Endothelial cell of umbilical vein (primary cell): Measurements from ENCODE around the gene PSMB4. TPM values are rescaled to one million over a fixed set of nuclear protein-coding genes. Genes with fewer than 3 reads are reported as not detected.
A peak's percentile ranks its signal among the peaks of the same experiment; 100 is the strongest.

ENCODE experiments used
- BruUV-seq: library from RNA; stranded (reverse); fragments of 400-500 nt; replicated peaks from 2 replicates; lab custom pipeline; 2021; lab: Mats Ljungman, UMichigan
- CTCF ChIA-PET: fragments of 300-600, 350-600 bp; sonication (Branson Sonifier 250); formaldehyde crosslinking; loops from one replicate; lab custom pipeline; 2021; ENCODE audit warnings: antibody characterized with exemption, inconsistent platforms; lab: Charles Lee
- POLR2A ChIA-PET: fragments of 300-600, 350-600 bp; sonication (Branson Sonifier 250); formaldehyde crosslinking; loops from one replicate; lab custom pipeline; 2021; ENCODE audit warnings: antibody characterized with exemption, inconsistent platforms; lab: Charles Lee
- DNase-seq: peaks from one replicate; pipeline ENCODE4 v3.0.0-alpha.2; 2011; ENCODE audit warnings: low read depth, low spot score
- FAIRE-seq: peaks from 2 replicates; lab custom pipeline; 2011; peaks lifted over from hg19 to GRCh38; lab: Jason Lieb, UNC
- H2AFZ ChIP-seq: 2 replicates; pipeline ENCODE4 v1.6.0; 2012; ENCODE audit warnings: low read depth, low read length, control low read depth, inconsistent platforms
- H3K27ac ChIP-seq: 2 replicates; pipeline ENCODE4 v1.5.1; 2011; ENCODE audit warnings: low read depth, mild to moderate bottlenecking, control low read depth, low read length, moderate library complexity; ENCODE audit not compliant: insufficient read depth
- H3K27me3 ChIP-seq, 2 experiments: 2 replicates each; pipeline versions ENCODE4 v1.6.0 to v1.6.1; 2011; ENCODE audit warnings: low read length in 2 of 2, mixed read lengths in 1 of 2; ENCODE audit not compliant: control insufficient read depth in 2 of 2, insufficient read depth in 2 of 2
- H3K36me3 ChIP-seq, 2 experiments: 2 replicates in 1 of 2; 3 replicates in 1 of 2; pipeline ENCODE4 v1.5.1; 2011; ENCODE audit warnings: low read length in 2 of 2, mild to moderate bottlenecking in 1 of 2, moderate library complexity in 1 of 2; ENCODE audit not compliant: control insufficient read depth in 2 of 2, insufficient read depth in 2 of 2; ENCODE audit errors: extremely low read depth in 1 of 2
- H3K4me1 ChIP-seq: 3 replicates; pipeline ENCODE4 v1.5.1; 2011; ENCODE audit warnings: mild to moderate bottlenecking, low read length; ENCODE audit not compliant: control insufficient read depth, insufficient read depth; ENCODE audit errors: extremely low read depth
- H3K4me2 ChIP-seq: 2 replicates; pipeline ENCODE4 v1.6.1; 2011; ENCODE audit warnings: low read length, control low read depth, mixed read lengths; ENCODE audit not compliant: insufficient read depth
- H3K4me3 ChIP-seq, 3 experiments: fragments of 200-600 bp in 1 of 3; sonication (generic), shearing (Covaris generic) in 1 of 3; replicated peaks in 1 of 3; 2 replicates each; pipeline ENCODE4 v1.5.1; 2011 to 2016; ENCODE audit warnings: control low read depth in 3 of 3, low read length in 3 of 3, mild to moderate bottlenecking in 2 of 3, inconsistent platforms in 1 of 3, low read depth in 1 of 3, moderate library complexity in 1 of 3; ENCODE audit not compliant: insufficient read depth in 1 of 3
- H3K79me2 ChIP-seq: 2 replicates; pipeline ENCODE4 v1.6.0; 2012; ENCODE audit warnings: low read length, inconsistent platforms; ENCODE audit not compliant: control insufficient read depth, insufficient read depth
- H3K9ac ChIP-seq: replicated peaks from 2 replicates; pipeline ENCODE3; 2011; ENCODE audit warnings: low read length, control low read depth; ENCODE audit not compliant: insufficient read depth; ENCODE audit errors: extremely low read depth
- H3K9me1 ChIP-seq: replicated peaks from 3 replicates; pipeline ENCODE4 v1.6.0; 2011; ENCODE audit warnings: mild to moderate bottlenecking, low read length; ENCODE audit not compliant: control insufficient read depth, insufficient read depth; ENCODE audit errors: extremely low read depth
- H3K9me3 ChIP-seq: replicated peaks from 2 replicates; pipeline ENCODE4 v1.5.1; 2012; ENCODE audit warnings: low read length, inconsistent platforms; ENCODE audit not compliant: control insufficient read depth, insufficient read depth
- H4K20me1 ChIP-seq: replicated peaks from 2 replicates; pipeline ENCODE3; 2011; ENCODE audit warnings: mild to moderate bottlenecking, low read length; ENCODE audit not compliant: control insufficient read depth, insufficient read depth; ENCODE audit errors: extremely low read depth
- CTCF ChIP-seq, 2 donors: IDR thresholded peaks; 1 replicate in 1 of 2; 2 replicates in 1 of 2; pipeline ENCODE4 v1.5.1; 2011; ENCODE audit warnings: low read length in 2 of 2, mild to moderate bottlenecking in 2 of 2, moderate library complexity in 2 of 2, control low read depth in 1 of 2, inconsistent platforms in 1 of 2, low read depth in 1 of 2; ENCODE audit not compliant: insufficient read depth in 1 of 2; ENCODE audit errors: extremely low read depth in 1 of 2
- GATA2 ChIP-seq: IDR thresholded peaks from 2 replicates; pipeline ENCODE4 v1.7.0; 2011; ENCODE audit warnings: low read depth, mild to moderate bottlenecking, moderate library complexity, mixed read lengths, low read length; ENCODE audit not compliant: insufficient read length, insufficient read depth
- JUN ChIP-seq: IDR thresholded peaks from 2 replicates; pipeline ENCODE4 v1.6.1; 2011; ENCODE audit warnings: borderline replicate concordance, low read depth; ENCODE audit not compliant: insufficient read length, insufficient read depth
- POLR2A ChIP-seq: IDR thresholded peaks from 2 replicates; pipeline ENCODE4 v1.6.1; 2012; ENCODE audit warnings: low read depth, mild to moderate bottlenecking, control low read depth, low read length
- dilution Hi-C: fragments of 300-500 bp; cut with MboI; formaldehyde crosslinking; loops from one replicate; pipeline ENCODE4 v1.15.0; 2019; ENCODE audit warnings: low sequenced_read_pairs; ENCODE audit not compliant: extremely low pct_ligation_motif_present
- intact Hi-C: fragments of 100-400 bp; cut with micrococcal nuclease; formaldehyde crosslinking; loops from one replicate; pipeline ENCODE4 v1.10.0; 2022
- polyA plus RNA-seq, 4 experiments: library from polyadenylated mRNA; depleted of rRNA in 3 of 4; stranded (reverse) in 3 of 4; unstranded in 1 of 4; fragments of >200 nt; gene quantifications; 2 replicates each; pipeline versions ENCODE4 v1.2.1 to v1.2.3, GENCODE V29; 2011 to 2012; ENCODE audit warnings: missing spikeins in 1 of 4
- total RNA-seq: library from RNA; stranded (reverse); gene quantifications from 2 replicates; pipeline ENCODE4 v1.2.3, GENCODE V29; 2021

Gene PSMB4
- total and polyA plus RNA-seq, 2 donors (not counting 3 experiments of a cell fraction or from before 2014, with no cell fraction given), result 335 to 835 TPM

DNA sequence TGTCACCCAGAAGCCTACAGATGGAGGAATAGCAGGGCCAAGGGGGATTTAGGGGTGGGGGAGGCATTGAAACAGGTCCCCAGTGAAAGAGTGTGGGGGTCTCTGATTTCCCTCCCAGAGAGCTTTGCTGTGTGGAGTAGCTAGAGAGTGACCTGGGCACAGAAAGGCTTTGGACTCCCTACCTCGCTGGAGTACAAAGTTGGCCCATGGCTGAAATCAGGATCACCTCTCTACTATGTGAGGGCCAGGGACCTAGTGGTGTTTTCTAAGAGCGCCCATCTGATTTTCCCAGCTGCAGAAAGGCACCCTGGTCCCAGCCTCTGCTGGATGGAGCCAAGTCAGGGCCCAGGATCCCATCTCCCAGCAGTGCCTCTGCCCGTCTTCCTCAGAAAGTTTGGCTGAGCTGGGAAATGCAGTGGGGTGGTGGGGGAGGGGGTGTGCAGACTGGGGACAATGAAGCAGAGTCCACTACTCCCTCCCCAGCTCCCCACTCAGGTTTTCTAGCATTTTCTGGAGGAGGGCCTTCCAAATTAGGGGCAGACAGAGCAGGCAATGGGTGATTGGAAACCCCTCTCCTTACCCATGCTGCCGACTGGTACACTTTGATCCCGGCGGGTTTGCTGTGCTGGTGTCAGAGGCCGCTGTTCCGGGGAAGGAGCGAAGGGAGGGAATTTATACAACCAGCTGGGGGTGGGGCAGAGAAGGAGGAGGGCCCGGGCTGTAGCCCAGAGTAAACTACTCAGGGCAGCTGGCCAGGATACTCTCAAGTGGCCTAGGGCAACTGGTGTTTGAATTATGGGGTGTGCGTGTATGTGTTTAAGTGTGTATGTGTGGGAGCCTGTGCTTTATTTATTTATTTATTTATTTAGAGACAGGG, 27.1 kb upstream of the PSMB4 start, which contains the start of gene SELENBP1:
Gene SELENBP1 (minus strand): TSS at position 648 of the 877 bp plus-strand sequence. CDS start 64 bp downstream, at position 584.
- peaks cover 8% of the 10 kb centered on the region for H3K4me1 ChIP-seq
- dilution Hi-C loops, result no loop called here
- no peaks in the 10 kb centered on the region for H4K20me1 ChIP-seq
- no peaks in the 10 kb centered on the region for H3K36me3 ChIP-seq
- FAIRE-seq, result no peak
- TF ChIP-seq GATA2 (no peak), JUN (no peak), CTCF (IDR thresholded peaks at IDR 0.05; ENCODE audit: extremely low read depth in 1 of 2, insufficient read depth in 1 of 2, low read depth in 1 of 2, low read length in 2 of 2) (no peak), POLR2A (peak; percentile 52)
- no peak within 1 kb of the TSS for H3K27ac ChIP-seq
- CTCF ChIA-PET, result interaction anchor here (1.1 to 1.7 kb wide), 3 partner anchors 20 to 61 kb away, joined by 3 to 8 read pairs (median 5); no protein-coding TSS in a partner anchor
- no peaks in the 10 kb centered on the region for H3K79me2 ChIP-seq
- POLR2A ChIA-PET, result interaction anchor here (0.7 to 1.2 kb wide), 3 partner anchors 26 to 168 kb away, joined by 3 to 4 read pairs (median 4); partner anchors contain the start of gene TUFT1
- intact Hi-C loops, result loop anchor here (1.0 to 2.0 kb wide), 2 partner anchors 25 to 27 kb away; partner anchors contain the start of genes PSMB4 and RFX5
- H3K9me1 ChIP-seq, result no peaks in the 10 kb centered on the region
- peak within 1 kb of the TSS; percentile 29 for H3K9ac ChIP-seq
- peak; percentile 64 for DNase-seq
- peak within 1 kb of the TSS; percentile 54 for H2AFZ ChIP-seq
- no peaks in the 10 kb centered on the region for H3K27me3 ChIP-seq
- H3K4me2 ChIP-seq, result peak within 1 kb of the TSS; percentile 49
- H3K9me3 ChIP-seq, result no peaks in the 10 kb centered on the region
- BruUV-seq, result TSS peak; percentile 34
- peak within 1 kb of the TSS in 1 of 3 experiments; percentile 29 for H3K4me3 ChIP-seq
